Testis (tissue), 2 donors: ENCODE data around the gene DTNA.

Source experiments
- POLR2A ChIP-seq: fragments of 450-650 bp; IDR thresholded peaks from one replicate; pipeline ENCODE4 v1.6.1; 2017; ENCODE audit warnings: antibody characterized with exemption, mild to moderate bottlenecking, moderate library complexity
- TF ChIP-seq, protein P1 (sequence below), 3 experiments: fragments of 450-650 bp in 2 of 3; fragments of 200-600 bp in 1 of 3; sonication (generic) in 1 of 3; IDR thresholded peaks; one replicate each; pipeline ENCODE4 v1.5.1; 2016 to 2019; ENCODE audit warnings: antibody characterized with exemption in 3 of 3, mild to moderate bottlenecking in 2 of 3, moderate library complexity in 1 of 3

- TF ChIP-seq, protein P1, sequence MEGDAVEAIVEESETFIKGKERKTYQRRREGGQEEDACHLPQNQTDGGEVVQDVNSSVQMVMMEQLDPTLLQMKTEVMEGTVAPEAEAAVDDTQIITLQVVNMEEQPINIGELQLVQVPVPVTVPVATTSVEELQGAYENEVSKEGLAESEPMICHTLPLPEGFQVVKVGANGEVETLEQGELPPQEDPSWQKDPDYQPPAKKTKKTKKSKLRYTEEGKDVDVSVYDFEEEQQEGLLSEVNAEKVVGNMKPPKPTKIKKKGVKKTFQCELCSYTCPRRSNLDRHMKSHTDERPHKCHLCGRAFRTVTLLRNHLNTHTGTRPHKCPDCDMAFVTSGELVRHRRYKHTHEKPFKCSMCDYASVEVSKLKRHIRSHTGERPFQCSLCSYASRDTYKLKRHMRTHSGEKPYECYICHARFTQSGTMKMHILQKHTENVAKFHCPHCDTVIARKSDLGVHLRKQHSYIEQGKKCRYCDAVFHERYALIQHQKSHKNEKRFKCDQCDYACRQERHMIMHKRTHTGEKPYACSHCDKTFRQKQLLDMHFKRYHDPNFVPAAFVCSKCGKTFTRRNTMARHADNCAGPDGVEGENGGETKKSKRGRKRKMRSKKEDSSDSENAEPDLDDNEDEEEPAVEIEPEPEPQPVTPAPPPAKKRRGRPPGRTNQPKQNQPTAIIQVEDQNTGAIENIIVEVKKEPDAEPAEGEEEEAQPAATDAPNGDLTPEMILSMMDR (IDR thresholded peaks at IDR 0.05): no peak
- no peak for TF ChIP-seq POLR2A
These were observed 174.3 kb downstream of the DTNA start for GRCh38 chr18:34884436-34884835.
